Activated CD8-positive, alpha-beta T cell treated with anti-CD3 and anti-CD28 coated beads for 36 hours (primary cell): Measurements from ENCODE around the gene BPIFB4. TPM values are rescaled to one million over a fixed set of nuclear protein-coding genes. Genes with fewer than 3 reads are reported as not detected.

Experiments used
- ATAC-seq: fragments of 200-7000 bp; cut with Tn5 transposase; one replicate; pipeline ENCODE4 v1.10.0; 2021; ENCODE audit warnings: mild to moderate bottlenecking, moderate library complexity
- CTCF ChIA-PET: fragments of 350-600 bp; sonication (Branson Sonifier 250); formaldehyde crosslinking; loops from one replicate; lab custom pipeline; 2021; ENCODE audit warnings: antibody characterized with exemption; lab: Charles Lee
- POLR2A ChIA-PET: fragments of 350-600 bp; sonication (Branson Sonifier 250); formaldehyde crosslinking; loops from one replicate; lab custom pipeline; 2021; ENCODE audit warnings: antibody characterized with exemption; lab: Charles Lee
- DNase-seq: peaks from one replicate; pipeline ENCODE4 v3.0.0-alpha.2; 2020
- H3K27ac Mint-ChIP-seq: one replicate; pipeline ENCODE4 v1.8.0; 2021; ENCODE audit warnings: mild to moderate bottlenecking, mixed read lengths
- H3K27me3 Mint-ChIP-seq: one replicate; pipeline ENCODE4 v1.8.0; 2021; ENCODE audit warnings: mixed read lengths
- H3K36me3 Mint-ChIP-seq: one replicate; pipeline ENCODE4 v1.8.0; 2021; ENCODE audit warnings: low read depth, mixed read lengths
- H3K4me1 Mint-ChIP-seq: one replicate; pipeline ENCODE4 v1.8.0; 2021; ENCODE audit warnings: low read depth, mixed read lengths
- H3K4me3 Mint-ChIP-seq: one replicate; pipeline ENCODE4 v1.8.0; 2021; ENCODE audit warnings: mild to moderate bottlenecking, moderate library complexity, mixed read lengths
- H3K9me3 Mint-ChIP-seq: one replicate; pipeline ENCODE4 v1.8.0; 2021; ENCODE audit warnings: mixed read lengths
- CTCF ChIP-seq: fragments of 200-600 bp; IDR thresholded peaks from one replicate; pipeline ENCODE4 v1.8.0; 2022; ENCODE audit warnings: antibody characterized with exemption, mild to moderate bottlenecking
- intact Hi-C: fragments of 100-400 bp; cut with micrococcal nuclease; formaldehyde crosslinking; loops from one replicate; pipeline ENCODE4 v1.10.0; 2022
- total RNA-seq, 2 experiments: library from RNA; stranded (reverse); gene quantifications; one replicate each; pipeline ENCODE4 v1.2.3, GENCODE V29; 2021

Gene BPIFB4
- total RNA-seq, 2 experiments from 2014 or later: not detected

GRCh38 chr20:33051333-33051732 lies 28.1 kb upstream of the BPIFB4 start:
- Mint-ChIP-seq H3K4me1 (no peaks in the 10 kb centered on the region), H3K27me3 (no peaks in the 10 kb centered on the region), H3K27ac (no peak overlapping the region), H3K4me3 (no peak overlapping the region), H3K36me3 (no peaks in the 10 kb centered on the region), H3K9me3 (peaks cover 2% of the 10 kb centered on the region)
- CTCF ChIA-PET: no interaction called here
- DNase-seq (no peak), ATAC-seq (no peak)
- POLR2A ChIA-PET: no interaction called here
- intact Hi-C loops: no loop called here
- no peak for TF ChIP-seq CTCF

- Mint-ChIP-seq H3K27me3 (no peaks in the 10 kb centered on the region), H3K36me3 (no peaks in the 10 kb centered on the region), H3K4me1 (no peaks in the 10 kb centered on the region), H3K9me3 (no peaks in the 10 kb centered on the region), H3K27ac (no peak within 1 kb of the TSS), H3K4me3 (no peak within 1 kb of the TSS)
- ATAC-seq (no peak), DNase-seq (no peak)
- ChIA-PET CTCF (no interaction called here), POLR2A (no interaction called here)
- intact Hi-C loops: no loop called here
- no peak for TF ChIP-seq CTCF
These were observed 25.9 kb upstream of the BPIFB4 start, which contains the start of gene BPIFB3 for GRCh38 chr20:33053291-33054106. Gene BPIFB3 (plus strand): TSS chr20:33053903. CDS start chr20:33055436, 1,533 bp downstream.

GRCh38 chr20:33054381-33054780 lies 25.1 kb upstream of the BPIFB4 start:
- Mint-ChIP-seq H3K4me1 (no peaks in the 10 kb centered on the region), H3K4me3 (no peak overlapping the region), H3K36me3 (no peaks in the 10 kb centered on the region), H3K9me3 (no peaks in the 10 kb centered on the region), H3K27ac (no peak overlapping the region), H3K27me3 (no peaks in the 10 kb centered on the region)
- intact Hi-C loops: no loop called here
- ATAC-seq: no peak
- no peak for TF ChIP-seq CTCF
- ChIA-PET POLR2A (interaction anchor here (1.0 kb wide), 1 partner anchor 31 kb away, joined by 3 read pairs; no protein-coding TSS in a partner anchor), CTCF (interaction anchor here (2.1 kb wide), 1 partner anchor 14 kb away, joined by 5 read pairs; no protein-coding TSS in a partner anchor)
- DNase-seq: no peak

GRCh38 chr20:33054791-33055190 lies 24.7 kb upstream of the BPIFB4 start:
- POLR2A ChIA-PET: interaction anchor here (1.0 kb wide), 1 partner anchor 31 kb away, joined by 3 read pairs; no protein-coding TSS in a partner anchor
- DNase-seq (no peak), ATAC-seq (no peak)
- no peaks in the 10 kb centered on the region for H3K36me3 Mint-ChIP-seq
- H3K27me3 Mint-ChIP-seq: no peaks in the 10 kb centered on the region
- CTCF ChIA-PET: interaction anchor here (2.1 kb wide), 1 partner anchor 14 kb away, joined by 5 read pairs; no protein-coding TSS in a partner anchor
- H3K9me3 Mint-ChIP-seq: no peaks in the 10 kb centered on the region
- H3K4me3 Mint-ChIP-seq: no peak overlapping the region
- no peaks in the 10 kb centered on the region for H3K4me1 Mint-ChIP-seq
- no peak for TF ChIP-seq CTCF
- H3K27ac Mint-ChIP-seq: no peak overlapping the region
- intact Hi-C loops: no loop called here

GRCh38 chr20:33059136-33059535 lies 20.3 kb upstream of the BPIFB4 start:
- Mint-ChIP-seq H3K9me3 (no peaks in the 10 kb centered on the region), H3K27ac (no peak overlapping the region), H3K4me1 (no peaks in the 10 kb centered on the region), H3K36me3 (no peaks in the 10 kb centered on the region), H3K27me3 (no peaks in the 10 kb centered on the region), H3K4me3 (no peak overlapping the region)
- intact Hi-C loops: no loop called here
- no peak for TF ChIP-seq CTCF
- DNase-seq (no peak), ATAC-seq (no peak)
- ChIA-PET POLR2A (no interaction called here), CTCF (no interaction called here)
